Non-pigmented ciliary epithelial cell (primary cell): ENCODE results near the gene GNPTAB.

ENCODE experiments used
- DNase-seq: peaks from one replicate; pipeline ENCODE4 v3.0.0-alpha.2; 2010; ENCODE audit warnings: low read depth

The GNPTAB gene

GRCh38 chr12:101696251-101697196 is 134.2 kb downstream of the GNPTAB start:
- DNase-seq = no peak

- peak; percentile 26 for DNase-seq
Observed at GRCh38 chr12:101695706-101696105, 135.1 kb downstream of the GNPTAB start.
